Peyer's patch (tissue), 4 donors: ENCODE results near the gene LGMN. TPM values are rescaled to one million over a fixed set of nuclear protein-coding genes. Genes with fewer than 3 reads are reported as not detected.

Experiments used
- DNase-seq, 3 donors: peaks; one replicate each; pipeline ENCODE4 v3.0.0-alpha.2; 2017 to 2019
- H3K27ac ChIP-seq, 4 donors: fragments of 200-600 bp; sonication (generic); one replicate each; pipeline ENCODE4 v1.5.1; 2016 to 2019
- H3K27me3 ChIP-seq, 2 donors: fragments of 200-600 bp; sonication (generic); one replicate each; pipeline ENCODE4 v1.5.1; 2019
- H3K36me3 ChIP-seq, 3 donors: fragments of 200-600 bp; sonication (generic); one replicate each; pipeline ENCODE4 v1.5.1; 2016 to 2019
- H3K4me1 ChIP-seq, 4 donors: fragments of 200-600 bp; sonication (generic); one replicate each; pipeline ENCODE4 v1.5.1; 2016 to 2019
- H3K4me3 ChIP-seq, 4 donors: fragments of 200-600 bp; sonication (generic); 1 replicate in 3 of 4; 2 replicates in 1 of 4; pipeline ENCODE4 v1.5.1; 2016 to 2019; ENCODE audit warnings: mild to moderate bottlenecking in 1 of 4
- H3K9me3 ChIP-seq, 4 donors: fragments of 200-600 bp; sonication (generic); one replicate each; pipeline ENCODE4 v1.5.1; 2016 to 2019; ENCODE audit warnings: mild to moderate bottlenecking in 1 of 4
- CTCF ChIP-seq, 6 experiments: fragments of 450-650 bp in 4 of 6; fragments of 200-600 bp in 2 of 6; sonication (generic) in 1 of 6; IDR thresholded peaks; one replicate each; pipeline ENCODE4 v1.5.1; 2017 to 2019; ENCODE audit warnings: antibody characterized with exemption in 6 of 6, mild to moderate bottlenecking in 3 of 6, moderate library complexity in 1 of 6
- POLR2A ChIP-seq, 2 donors: fragments of 450-650 bp; IDR thresholded peaks; one replicate each; pipeline ENCODE4 v1.5.1; 2017; ENCODE audit warnings: antibody characterized with exemption in 2 of 2, mild to moderate bottlenecking in 2 of 2, moderate library complexity in 2 of 2
- total RNA-seq, 4 donors: library from RNA; depleted of rRNA; stranded (reverse); fragments of >200 nt; gene quantifications; one replicate each; pipeline ENCODE4 v1.1.0, GENCODE V29; 2016

Gene LGMN
- total RNA-seq, 4 donors from 2014 or later: 16.5 to 108 (median 82.5) TPM

- Histone ChIP-seq H3K9me3 (no peaks in the 10 kb centered on the region), H3K27ac (peak overlapping the region in 2 of 4 donors; percentile 46 to 78), H3K4me3 (no peak overlapping the region), H3K4me1 (peaks cover 0 to 15% (median 0%) of the 10 kb centered on the region in 4 donors), H3K36me3 (peaks cover 0 to 42% (median 0%) of the 10 kb centered on the region in 3 donors), H3K27me3 (no peaks in the 10 kb centered on the region)
- peak in 2 of 3 donors; percentile 85 to 89 for DNase-seq
- TF ChIP-seq CTCF (IDR thresholded peaks at IDR 0.05): no peak
- TF ChIP-seq POLR2A (IDR thresholded peaks at IDR 0.05): no peak
Observed at GRCh38 chr14:92704036-92704804, 44.2 kb downstream of the LGMN start.

DNA sequence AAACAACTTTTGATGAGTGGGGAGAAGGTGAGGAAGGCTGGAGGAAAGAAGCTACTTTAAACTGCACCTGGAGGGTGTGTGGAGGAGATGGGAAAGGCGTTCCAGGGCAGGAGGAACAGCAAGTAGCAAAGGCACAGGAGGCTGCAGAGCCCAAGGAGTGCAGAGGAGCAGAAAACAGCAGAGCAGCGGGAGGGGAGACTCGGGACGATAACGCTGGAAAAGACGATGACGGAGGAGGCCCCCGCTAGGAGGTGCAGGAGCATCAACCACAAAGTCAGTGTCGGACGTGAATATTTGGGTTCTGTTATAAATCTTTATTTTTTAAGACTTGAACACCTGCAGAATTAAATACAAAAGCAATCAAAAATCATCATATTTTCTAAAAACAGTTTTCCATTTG, 44.9 kb downstream of the LGMN start:
- H3K9me3 ChIP-seq: no peaks in the 10 kb centered on the region
- no peaks in the 10 kb centered on the region for H3K27me3 ChIP-seq
- no peak overlapping the region for H3K4me3 ChIP-seq
- TF ChIP-seq POLR2A (IDR thresholded peaks at IDR 0.05) (no peak), CTCF (IDR thresholded peaks at IDR 0.05) (no peak)
- H3K36me3 ChIP-seq: peaks cover 0 to 38% (median 0%) of the 10 kb centered on the region in 3 donors
- peaks cover 0 to 15% (median 0%) of the 10 kb centered on the region in 4 donors for H3K4me1 ChIP-seq
- no peak for DNase-seq
- H3K27ac ChIP-seq: peak overlapping the region in 2 of 4 donors; percentile 46 to 71

- H3K4me3 ChIP-seq: no peak overlapping the region
- no peaks in the 10 kb centered on the region for H3K9me3 ChIP-seq
- peak in 2 of 3 donors; percentile 48 to 53 for DNase-seq
- TF ChIP-seq CTCF (IDR thresholded peaks at IDR 0.05) (no peak), POLR2A (IDR thresholded peaks at IDR 0.05) (no peak)
- H3K4me1 ChIP-seq: peaks cover 0 to 15% (median 0%) of the 10 kb centered on the region in 4 donors
- H3K36me3 ChIP-seq: peaks cover 0 to 38% (median 0%) of the 10 kb centered on the region in 3 donors
- H3K27me3 ChIP-seq: no peaks in the 10 kb centered on the region
- peak overlapping the region in 1 of 4 donors; percentile 49 for H3K27ac ChIP-seq
Observed at GRCh38 chr14:92702441-92702918, 45.9 kb downstream of the LGMN start.

DNA sequence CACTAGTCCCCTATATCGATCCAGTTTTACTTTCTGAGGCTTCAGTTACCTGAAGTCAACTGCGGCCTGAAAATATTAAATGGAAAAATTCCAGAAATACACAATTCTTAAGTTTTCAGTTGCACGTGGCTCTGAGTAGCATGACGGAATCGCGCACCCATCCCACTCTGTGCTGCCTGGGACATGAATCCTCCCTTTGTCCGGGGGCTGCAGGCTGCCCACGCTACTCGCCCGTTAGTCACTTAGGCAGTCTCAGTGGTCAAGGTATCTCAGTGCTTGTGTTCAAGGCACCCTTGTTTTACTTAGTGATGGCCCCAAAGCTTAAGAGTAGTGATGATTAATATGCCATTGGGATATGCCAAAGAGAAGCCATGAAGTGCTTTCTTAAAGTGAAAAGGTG, 46.6 kb downstream of the LGMN start:
- TF ChIP-seq POLR2A (IDR thresholded peaks at IDR 0.05) (no peak), CTCF (IDR thresholded peaks at IDR 0.05) (no peak)
- Histone ChIP-seq H3K4me3 (no peak overlapping the region), H3K27ac (no peak overlapping the region)

DNA sequence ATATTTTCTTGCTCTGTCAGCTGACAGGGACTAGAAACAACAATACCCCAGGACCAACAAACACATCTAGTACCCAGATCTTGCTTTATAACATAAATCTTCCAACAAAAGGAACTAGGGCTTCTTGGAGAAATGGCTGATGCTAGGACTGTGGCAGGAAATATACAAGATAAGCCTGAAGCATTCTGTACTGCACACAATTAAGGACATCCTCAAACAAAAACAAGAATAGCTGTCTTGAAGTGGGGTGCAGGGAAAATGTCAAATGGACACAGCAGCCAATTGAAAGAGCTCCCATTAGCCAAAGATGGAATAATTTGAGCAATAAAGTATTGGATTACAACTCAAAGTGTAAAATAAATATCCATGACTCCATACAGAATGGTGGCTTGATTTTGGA, 50.0 kb downstream of the LGMN start:
- Histone ChIP-seq H3K4me1 (peaks cover 0 to 8% (median 3%) of the 10 kb centered on the region in 4 donors), H3K27ac (no peak overlapping the region), H3K9me3 (no peaks in the 10 kb centered on the region), H3K4me3 (no peak overlapping the region), H3K36me3 (peaks cover 0 to 3% (median 0%) of the 10 kb centered on the region in 3 donors), H3K27me3 (no peaks in the 10 kb centered on the region)
- no peak for DNase-seq
- no peak for TF ChIP-seq POLR2A (IDR thresholded peaks at IDR 0.05)
- TF ChIP-seq CTCF (IDR thresholded peaks at IDR 0.05): no peak

More for the DNA sequence above, 46.6 kb downstream of the LGMN start:
- H3K9me3 ChIP-seq: no peaks in the 10 kb centered on the region
- no peaks in the 10 kb centered on the region for H3K27me3 ChIP-seq
- DNase-seq: peak in 1 of 3 donors; percentile 30
- peaks cover 0 to 32% (median 0%) of the 10 kb centered on the region in 3 donors for H3K36me3 ChIP-seq
- peaks cover 0 to 15% (median 0%) of the 10 kb centered on the region in 4 donors for H3K4me1 ChIP-seq
